Neural cell (in vitro differentiated cells): ENCODE results near the gene FAT2. TPM values are rescaled to one million over a fixed set of nuclear protein-coding genes. Genes with fewer than 3 reads are reported as not detected.

Experiments used
- H2AFZ ChIP-seq: fragments of 200-600, 300-800 bp; sonication (generic), shearing (Covaris generic); 2 replicates; pipeline ENCODE4 v1.6.0; 2014; ENCODE audit warnings: low read depth, mild to moderate bottlenecking, antibody characterized with exemption, low read length, moderate library complexity
- H3F3A ChIP-seq: fragments of 200-600 bp; shearing (Covaris generic); 2 replicates; pipeline ENCODE4 v1.6.1; 2016; ENCODE audit warnings: mild to moderate bottlenecking, moderate library complexity, mixed read lengths, antibody characterized with exemption, low read length; ENCODE audit not compliant: insufficient read depth, poor library complexity, severe bottlenecking
- H3K27ac ChIP-seq: fragments of 200-600, 300-800 bp; sonication (generic), shearing (Covaris generic); 2 replicates; pipeline ENCODE4 v1.5.1; 2014; ENCODE audit warnings: mild to moderate bottlenecking, low read length, moderate library complexity
- H3K27me3 ChIP-seq: fragments of 300-800, 200-600 bp; sonication (generic), shearing (Covaris generic); 2 replicates; pipeline ENCODE4 v1.6.0; 2014; ENCODE audit warnings: mild to moderate bottlenecking, low read depth, low read length, moderate library complexity; ENCODE audit not compliant: insufficient read depth
- H3K36me3 ChIP-seq: fragments of 300-800, 200-600 bp; sonication (generic), shearing (Covaris generic); 2 replicates; pipeline ENCODE4 v1.5.1; 2014; ENCODE audit warnings: mild to moderate bottlenecking, antibody characterized with exemption, low read length, moderate library complexity; ENCODE audit not compliant: insufficient read depth
- H3K4me2 ChIP-seq: fragments of 300-800, 200-600 bp; sonication (generic), shearing (Covaris generic); 2 replicates; pipeline ENCODE4 v1.6.0; 2014; ENCODE audit warnings: mild to moderate bottlenecking, low read length
- H3K4me3 ChIP-seq: fragments of 300-800, 200-600 bp; sonication (generic), shearing (Covaris generic); 2 replicates; pipeline ENCODE4 v1.5.1; 2014; ENCODE audit warnings: mild to moderate bottlenecking, low read length, moderate library complexity
- H3K79me2 ChIP-seq: fragments of 200-600 bp; shearing (Covaris generic); replicated peaks from 2 replicates; pipeline ENCODE4 v1.6.0; 2014; ENCODE audit warnings: mild to moderate bottlenecking, low read length, moderate library complexity; ENCODE audit not compliant: insufficient read depth
- H3K9ac ChIP-seq: fragments of 300-800, 200-600 bp; sonication (generic), shearing (Covaris generic); 2 replicates; pipeline ENCODE4 v1.6.1; 2016; ENCODE audit warnings: mild to moderate bottlenecking, low read length, mixed read lengths
- H3K9me2 ChIP-seq: fragments of 200-600 bp; shearing (Covaris generic); 2 replicates; pipeline ENCODE4 v1.6.1; 2016; ENCODE audit warnings: mild to moderate bottlenecking, low read length, mixed read lengths; ENCODE audit not compliant: insufficient read depth
- H3K9me3 ChIP-seq: fragments of 200-600, 300-800 bp; sonication (generic), shearing (Covaris generic); 2 replicates; pipeline ENCODE4 v1.6.1; 2016; ENCODE audit warnings: mild to moderate bottlenecking, mixed run types, low read length, moderate library complexity, mixed read lengths
- H4K20me1 ChIP-seq: fragments of 200-600 bp; shearing (Covaris generic); 2 replicates; pipeline ENCODE4 v1.6.1; 2016; ENCODE audit warnings: mild to moderate bottlenecking, mixed run types; ENCODE audit not compliant: insufficient read depth
- EP300 ChIP-seq: fragments of 450-650 bp; conservative IDR thresholded peaks from 2 replicates; pipeline ENCODE4 v1.6.1; 2014; ENCODE audit warnings: antibody characterized with exemption, mild to moderate bottlenecking, moderate library complexity; ENCODE audit not compliant: poor library complexity, severe bottlenecking
- EZH2 ChIP-seq: fragments of 200-600, 300-800 bp; shearing (Covaris generic), sonication (generic); IDR thresholded peaks from 2 replicates; pipeline ENCODE4 v1.6.1; 2014; ENCODE audit warnings: antibody characterized with exemption, low read length, borderline replicate concordance, mild to moderate bottlenecking; ENCODE audit not compliant: insufficient read depth, poor library complexity, severe bottlenecking
- MXI1 ChIP-seq: fragments of 450-650 bp; conservative IDR thresholded peaks from 2 replicates; pipeline ENCODE4 v1.6.1; 2014; ENCODE audit warnings: antibody characterized with exemption, mild to moderate bottlenecking; ENCODE audit not compliant: poor library complexity, severe bottlenecking
- POLR2AphosphoS5 ChIP-seq: IDR thresholded peaks from 2 replicates; pipeline ENCODE4 v1.6.1; 2012
- RAD21 ChIP-seq: fragments of 450-650 bp; conservative IDR thresholded peaks from 2 replicates; pipeline ENCODE4 v1.6.1; 2014; ENCODE audit warnings: antibody characterized with exemption, mild to moderate bottlenecking, moderate library complexity
- SMC3 ChIP-seq: fragments of 450-650 bp; conservative IDR thresholded peaks from 2 replicates; pipeline ENCODE4 v1.6.1; 2014; ENCODE audit warnings: antibody characterized with exemption, mild to moderate bottlenecking, moderate library complexity; ENCODE audit not compliant: poor library complexity
- TAF1 ChIP-seq: IDR thresholded peaks from 2 replicates; pipeline ENCODE4 v1.6.1; 2012; ENCODE audit warnings: low read depth
- polyA plus RNA-seq: library from polyadenylated mRNA; depleted of rRNA; stranded (reverse); fragments of >200 nt; gene quantifications from 2 replicates; pipeline ENCODE4 v1.2.3, GENCODE V29; 2014
- TF ChIP-seq, protein P1 (sequence below): IDR thresholded peaks from 2 replicates; pipeline ENCODE4 v1.6.1; 2012; ENCODE audit warnings: borderline replicate concordance
- TF ChIP-seq, protein P2 (sequence below): fragments of 450-650 bp; IDR thresholded peaks from 2 replicates; pipeline ENCODE4 v1.5.1; 2014; ENCODE audit warnings: antibody characterized with exemption, mild to moderate bottlenecking, moderate library complexity; ENCODE audit not compliant: poor library complexity, severe bottlenecking

The FAT2 gene
- polyA plus RNA-seq, 1 donor from 2014 or later = not detected

DNA sequence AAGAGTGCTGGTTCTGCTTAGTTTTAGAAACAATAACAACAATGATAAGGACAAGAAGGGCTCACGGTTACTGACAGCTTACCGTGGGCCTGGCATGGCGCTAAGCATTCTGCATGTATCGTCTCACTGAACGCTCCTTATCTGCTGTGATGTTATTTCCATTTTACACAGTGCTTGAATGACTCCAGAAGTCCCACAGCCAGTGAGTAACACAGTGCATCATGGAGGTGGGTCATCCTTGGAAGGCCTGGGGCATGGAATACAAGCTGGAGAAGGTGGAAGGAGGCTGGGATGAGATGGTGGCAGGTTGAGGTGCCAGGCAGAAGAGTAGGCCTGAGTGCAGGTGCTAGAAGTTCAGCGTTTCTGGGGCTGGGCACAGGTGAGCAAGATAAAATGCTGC, 36.5 kb upstream of the FAT2 start:
- no peaks in the 10 kb centered on the region for H3K27me3 ChIP-seq
- H3K36me3 ChIP-seq = no peaks in the 10 kb centered on the region
- H3K4me3 ChIP-seq = no peak overlapping the region
- H3K9me3 ChIP-seq = no peaks in the 10 kb centered on the region
- TF ChIP-seq RAD21 = no peak
- no peak for TF ChIP-seq POLR2AphosphoS5
- TF ChIP-seq MXI1 = no peak
- TF ChIP-seq, protein P1, sequence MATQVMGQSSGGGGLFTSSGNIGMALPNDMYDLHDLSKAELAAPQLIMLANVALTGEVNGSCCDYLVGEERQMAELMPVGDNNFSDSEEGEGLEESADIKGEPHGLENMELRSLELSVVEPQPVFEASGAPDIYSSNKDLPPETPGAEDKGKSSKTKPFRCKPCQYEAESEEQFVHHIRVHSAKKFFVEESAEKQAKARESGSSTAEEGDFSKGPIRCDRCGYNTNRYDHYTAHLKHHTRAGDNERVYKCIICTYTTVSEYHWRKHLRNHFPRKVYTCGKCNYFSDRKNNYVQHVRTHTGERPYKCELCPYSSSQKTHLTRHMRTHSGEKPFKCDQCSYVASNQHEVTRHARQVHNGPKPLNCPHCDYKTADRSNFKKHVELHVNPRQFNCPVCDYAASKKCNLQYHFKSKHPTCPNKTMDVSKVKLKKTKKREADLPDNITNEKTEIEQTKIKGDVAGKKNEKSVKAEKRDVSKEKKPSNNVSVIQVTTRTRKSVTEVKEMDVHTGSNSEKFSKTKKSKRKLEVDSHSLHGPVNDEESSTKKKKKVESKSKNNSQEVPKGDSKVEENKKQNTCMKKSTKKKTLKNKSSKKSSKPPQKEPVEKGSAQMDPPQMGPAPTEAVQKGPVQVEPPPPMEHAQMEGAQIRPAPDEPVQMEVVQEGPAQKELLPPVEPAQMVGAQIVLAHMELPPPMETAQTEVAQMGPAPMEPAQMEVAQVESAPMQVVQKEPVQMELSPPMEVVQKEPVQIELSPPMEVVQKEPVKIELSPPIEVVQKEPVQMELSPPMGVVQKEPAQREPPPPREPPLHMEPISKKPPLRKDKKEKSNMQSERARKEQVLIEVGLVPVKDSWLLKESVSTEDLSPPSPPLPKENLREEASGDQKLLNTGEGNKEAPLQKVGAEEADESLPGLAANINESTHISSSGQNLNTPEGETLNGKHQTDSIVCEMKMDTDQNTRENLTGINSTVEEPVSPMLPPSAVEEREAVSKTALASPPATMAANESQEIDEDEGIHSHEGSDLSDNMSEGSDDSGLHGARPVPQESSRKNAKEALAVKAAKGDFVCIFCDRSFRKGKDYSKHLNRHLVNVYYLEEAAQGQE = no peak
- TF ChIP-seq SMC3 = no peak
- TF ChIP-seq, protein P2, sequence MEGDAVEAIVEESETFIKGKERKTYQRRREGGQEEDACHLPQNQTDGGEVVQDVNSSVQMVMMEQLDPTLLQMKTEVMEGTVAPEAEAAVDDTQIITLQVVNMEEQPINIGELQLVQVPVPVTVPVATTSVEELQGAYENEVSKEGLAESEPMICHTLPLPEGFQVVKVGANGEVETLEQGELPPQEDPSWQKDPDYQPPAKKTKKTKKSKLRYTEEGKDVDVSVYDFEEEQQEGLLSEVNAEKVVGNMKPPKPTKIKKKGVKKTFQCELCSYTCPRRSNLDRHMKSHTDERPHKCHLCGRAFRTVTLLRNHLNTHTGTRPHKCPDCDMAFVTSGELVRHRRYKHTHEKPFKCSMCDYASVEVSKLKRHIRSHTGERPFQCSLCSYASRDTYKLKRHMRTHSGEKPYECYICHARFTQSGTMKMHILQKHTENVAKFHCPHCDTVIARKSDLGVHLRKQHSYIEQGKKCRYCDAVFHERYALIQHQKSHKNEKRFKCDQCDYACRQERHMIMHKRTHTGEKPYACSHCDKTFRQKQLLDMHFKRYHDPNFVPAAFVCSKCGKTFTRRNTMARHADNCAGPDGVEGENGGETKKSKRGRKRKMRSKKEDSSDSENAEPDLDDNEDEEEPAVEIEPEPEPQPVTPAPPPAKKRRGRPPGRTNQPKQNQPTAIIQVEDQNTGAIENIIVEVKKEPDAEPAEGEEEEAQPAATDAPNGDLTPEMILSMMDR = no peak
- TF ChIP-seq EZH2 = no peak
- TF ChIP-seq TAF1 = no peak
- TF ChIP-seq EP300 = no peak
- H3K79me2 ChIP-seq = no peaks in the 10 kb centered on the region
- no peaks in the 10 kb centered on the region for H3K9me2 ChIP-seq
- H3K4me2 ChIP-seq = no peak overlapping the region
- H3K27ac ChIP-seq = no peak overlapping the region
- H2AFZ ChIP-seq = no peak overlapping the region
- H3F3A ChIP-seq = no peaks in the 10 kb centered on the region
- no peaks in the 10 kb centered on the region for H4K20me1 ChIP-seq
- H3K9ac ChIP-seq = no peak overlapping the region

DNA sequence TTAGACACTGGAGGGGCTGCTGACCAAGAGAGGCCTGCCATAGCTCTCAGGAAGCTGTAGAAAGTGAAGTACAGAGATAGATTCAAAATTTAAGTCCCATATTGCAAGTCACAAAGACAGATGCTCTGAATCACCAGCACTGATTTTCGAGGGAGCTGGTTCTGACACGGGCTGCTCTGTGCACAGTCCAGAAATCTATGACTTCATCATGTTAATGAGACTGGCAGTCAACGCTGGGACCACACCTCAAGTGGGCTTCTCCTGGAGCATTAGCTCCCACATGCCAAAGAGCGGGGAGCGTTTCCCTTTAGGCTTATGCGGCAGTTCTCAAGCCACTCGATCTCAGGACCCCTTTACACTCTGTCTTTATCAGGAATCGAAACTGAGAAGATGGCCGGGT, 34.2 kb upstream of the FAT2 start:
- H4K20me1 ChIP-seq = no peaks in the 10 kb centered on the region
- no peaks in the 10 kb centered on the region for H3K79me2 ChIP-seq
- H3F3A ChIP-seq = no peaks in the 10 kb centered on the region
- H3K27ac ChIP-seq = no peak overlapping the region
- H3K9me2 ChIP-seq = no peaks in the 10 kb centered on the region
- no peak overlapping the region for H3K4me3 ChIP-seq
- TF ChIP-seq SMC3 (no peak), EP300 (no peak), MXI1 (no peak), TAF1 (no peak), POLR2AphosphoS5 (no peak), EZH2 (no peak), RAD21 (no peak)
- TF ChIP-seq, protein P1 = no peak
- TF ChIP-seq, protein P2 = no peak
- no peaks in the 10 kb centered on the region for H3K9me3 ChIP-seq
- no peaks in the 10 kb centered on the region for H3K27me3 ChIP-seq
- no peak overlapping the region for H2AFZ ChIP-seq
- H3K9ac ChIP-seq = no peak overlapping the region
- H3K36me3 ChIP-seq = no peaks in the 10 kb centered on the region
- H3K4me2 ChIP-seq = no peak overlapping the region
